Measurements from ENCODE around the gene TM2D3. TPM values are rescaled to one million over a fixed set of nuclear protein-coding genes. Genes with fewer than 3 reads are reported as not detected.

The TM2D3 gene
- total and polyA plus RNA-seq, 2 donors (not counting 1 experiment from before 2014, with no cell fraction given) = 35.5 to 63.5 TPM

DNA sequence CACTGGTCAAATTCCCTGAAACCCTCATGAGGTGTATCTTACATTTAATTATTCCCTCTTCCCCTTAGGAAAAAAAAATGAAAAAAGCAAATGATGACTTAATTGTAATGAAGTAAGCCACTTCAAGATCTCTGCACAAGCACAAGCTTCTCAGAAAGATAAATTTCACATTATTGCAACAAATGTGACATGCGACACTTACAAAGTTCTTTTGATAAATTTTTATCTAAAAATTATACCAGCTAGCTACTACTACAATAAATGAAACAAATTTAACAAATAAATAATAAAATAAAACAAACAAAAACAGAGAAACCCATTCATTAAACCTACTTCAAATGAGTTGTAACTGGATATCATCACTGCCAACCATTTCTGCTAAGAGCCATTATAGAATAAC, 10.0 kb upstream of the TM2D3 start:
- DNase-seq (no peak), ATAC-seq (ENCODE audit: low read depth) (no peak)
- Histone ChIP-seq H3K4me3 (ENCODE audit: control extremely low read depth in 1 of 5, extremely low read depth in 1 of 5, insufficient read depth in 1 of 5, low read depth in 2 of 5, low read length in 4 of 5) (no peak overlapping the region), H3K4me2 (replicated peaks; ENCODE audit: low read depth, low read length, poor library complexity, severe bottlenecking) (no peak overlapping the region), H3K9ac (ENCODE audit: low read length) (no peak overlapping the region), H3K9me3 (ENCODE audit: control extremely low read depth in 1 of 3, control insufficient read depth in 2 of 3, insufficient read depth in 1 of 3, low read length in 2 of 3) (no peaks in the 10 kb centered on the region), H3K27ac (ENCODE audit: low read length in 2 of 2) (no peak overlapping the region), H2AFZ (ENCODE audit: insufficient read depth, low read depth, low read length, poor library complexity, severe bottlenecking) (no peak overlapping the region), H3K36me3 (replicated peaks in 1 of 2; ENCODE audit: control extremely low read depth in 1 of 2, control insufficient read depth in 1 of 2, extremely low read depth in 1 of 2, insufficient read depth in 2 of 2, low read length in 1 of 2) (peaks cover 7 to 18% of the 10 kb centered on the region in 2 experiments), H3K27me3 (replicated peaks in 1 of 4; ENCODE audit: control extremely low read depth in 1 of 4, control insufficient read depth in 3 of 4, insufficient read depth in 4 of 4, low read length in 3 of 4) (no peaks in the 10 kb centered on the region), H3K79me2 (ENCODE audit: control insufficient read depth, insufficient read depth, low read length) (no peaks in the 10 kb centered on the region), H3K4me1 (ENCODE audit: control insufficient read depth in 2 of 2, insufficient read depth in 2 of 2, low read length in 2 of 2) (no peaks in the 10 kb centered on the region), H4K20me1 (ENCODE audit: control insufficient read depth, insufficient read depth, low read length, poor library complexity, severe bottlenecking) (no peaks in the 10 kb centered on the region)
- ChIA-PET POLR2A (no interaction called here), CTCF (interaction anchor here (1.5 kb wide), 1 partner anchor 21 kb away, joined by 3 read pairs; no protein-coding TSS in a partner anchor)
- no peaks in the 10 kb centered on the region for H3K4me1 Mint-ChIP-seq
- intact Hi-C loops (cut with micrococcal nuclease) = no loop called here
- H3K27me3 Mint-ChIP-seq = no peaks in the 10 kb centered on the region
- no peak overlapping the region for H3K27ac Mint-ChIP-seq
- WGBS (ENCODE audit: insufficient coverage) = no CpG with 5 or more reads among the region's 1 CpG
- H3K4me3 Mint-ChIP-seq = no peak overlapping the region
- no peaks in the 10 kb centered on the region for H3K9me3 Mint-ChIP-seq (ENCODE audit: insufficient read depth)
- no peak for TF ChIP-seq EZH2 (IDR thresholded peaks at IDR 0.05; ENCODE audit: borderline replicate concordance, insufficient read depth, low read depth, low read length, poor library complexity, severe bottlenecking)
- TF ChIP-seq, protein P1, sequence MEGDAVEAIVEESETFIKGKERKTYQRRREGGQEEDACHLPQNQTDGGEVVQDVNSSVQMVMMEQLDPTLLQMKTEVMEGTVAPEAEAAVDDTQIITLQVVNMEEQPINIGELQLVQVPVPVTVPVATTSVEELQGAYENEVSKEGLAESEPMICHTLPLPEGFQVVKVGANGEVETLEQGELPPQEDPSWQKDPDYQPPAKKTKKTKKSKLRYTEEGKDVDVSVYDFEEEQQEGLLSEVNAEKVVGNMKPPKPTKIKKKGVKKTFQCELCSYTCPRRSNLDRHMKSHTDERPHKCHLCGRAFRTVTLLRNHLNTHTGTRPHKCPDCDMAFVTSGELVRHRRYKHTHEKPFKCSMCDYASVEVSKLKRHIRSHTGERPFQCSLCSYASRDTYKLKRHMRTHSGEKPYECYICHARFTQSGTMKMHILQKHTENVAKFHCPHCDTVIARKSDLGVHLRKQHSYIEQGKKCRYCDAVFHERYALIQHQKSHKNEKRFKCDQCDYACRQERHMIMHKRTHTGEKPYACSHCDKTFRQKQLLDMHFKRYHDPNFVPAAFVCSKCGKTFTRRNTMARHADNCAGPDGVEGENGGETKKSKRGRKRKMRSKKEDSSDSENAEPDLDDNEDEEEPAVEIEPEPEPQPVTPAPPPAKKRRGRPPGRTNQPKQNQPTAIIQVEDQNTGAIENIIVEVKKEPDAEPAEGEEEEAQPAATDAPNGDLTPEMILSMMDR (IDR thresholded peaks at IDR 0.05) = no peak

DNA sequence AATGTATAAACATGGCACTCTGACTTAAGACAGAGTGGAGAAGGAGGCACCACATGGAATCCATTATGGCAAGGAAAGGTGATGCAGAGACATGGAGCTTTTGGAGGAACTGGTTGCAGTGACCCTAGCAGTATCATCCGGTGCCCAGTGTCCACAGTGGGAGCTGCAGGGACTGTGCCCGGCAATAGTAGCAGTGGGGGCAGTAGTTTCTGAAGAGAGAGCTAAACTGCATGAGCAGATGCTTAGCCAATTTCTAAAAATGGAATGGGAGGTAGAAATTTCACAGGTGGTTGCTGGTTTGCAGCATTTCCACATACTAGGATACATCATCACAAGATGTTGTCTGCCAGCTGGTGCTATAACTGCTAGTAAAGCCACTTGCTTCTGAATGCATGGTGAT, 7.8 kb upstream of the TM2D3 start:
- ATAC-seq (ENCODE audit: low read depth) (no peak), DNase-seq (no peak)
- H3K9me3 ChIP-seq (ENCODE audit: control extremely low read depth in 1 of 3, control insufficient read depth in 2 of 3, insufficient read depth in 1 of 3, low read length in 2 of 3) = no peaks in the 10 kb centered on the region
- whole genome bisulfite sequencing (ENCODE audit: insufficient coverage) = 100% methylated on average over 2 of the region's 2 CpGs
- no peak overlapping the region for H3K9ac ChIP-seq (ENCODE audit: low read length)
- H3K36me3 ChIP-seq (replicated peaks in 1 of 2; ENCODE audit: control extremely low read depth in 1 of 2, control insufficient read depth in 1 of 2, extremely low read depth in 1 of 2, insufficient read depth in 2 of 2, low read length in 1 of 2) = peaks cover 7 to 17% of the 10 kb centered on the region in 2 experiments
- no peak overlapping the region for H3K4me3 ChIP-seq (ENCODE audit: control extremely low read depth in 1 of 5, extremely low read depth in 1 of 5, insufficient read depth in 1 of 5, low read depth in 2 of 5, low read length in 4 of 5)
- no peaks in the 10 kb centered on the region for H3K79me2 ChIP-seq (ENCODE audit: control insufficient read depth, insufficient read depth, low read length)
- H3K4me2 ChIP-seq (replicated peaks; ENCODE audit: low read depth, low read length, poor library complexity, severe bottlenecking) = no peak overlapping the region
- TF ChIP-seq, protein P1 (IDR thresholded peaks at IDR 0.05) = no peak
- TF ChIP-seq EZH2 (IDR thresholded peaks at IDR 0.05; ENCODE audit: borderline replicate concordance, insufficient read depth, low read depth, low read length, poor library complexity, severe bottlenecking) = no peak
- no peak overlapping the region for H2AFZ ChIP-seq (ENCODE audit: insufficient read depth, low read depth, low read length, poor library complexity, severe bottlenecking)
- Mint-ChIP-seq H3K4me1 (no peaks in the 10 kb centered on the region), H3K27ac (no peak overlapping the region), H3K27me3 (no peaks in the 10 kb centered on the region), H3K4me3 (no peak overlapping the region), H3K9me3 (ENCODE audit: insufficient read depth) (no peaks in the 10 kb centered on the region)
- intact Hi-C loops (cut with micrococcal nuclease) = no loop called here
- ChIA-PET CTCF (no interaction called here), POLR2A (no interaction called here)
- no peaks in the 10 kb centered on the region for H4K20me1 ChIP-seq (ENCODE audit: control insufficient read depth, insufficient read depth, low read length, poor library complexity, severe bottlenecking)
- no peaks in the 10 kb centered on the region for H3K4me1 ChIP-seq (ENCODE audit: control insufficient read depth in 2 of 2, insufficient read depth in 2 of 2, low read length in 2 of 2)
- no peaks in the 10 kb centered on the region for H3K27me3 ChIP-seq (replicated peaks in 1 of 4; ENCODE audit: control extremely low read depth in 1 of 4, control insufficient read depth in 3 of 4, insufficient read depth in 4 of 4, low read length in 3 of 4)
- no peak overlapping the region for H3K27ac ChIP-seq (ENCODE audit: low read length in 2 of 2)

Measured in B cell (primary cell).